Neural cell (in vitro differentiated cells): ENCODE measurements around the gene ZC3H8. TPM values are rescaled to one million over a fixed set of nuclear protein-coding genes. Genes with fewer than 3 reads are reported as not detected.

Experiments
- H2AFZ ChIP-seq: fragments of 200-600, 300-800 bp; sonication (generic), shearing (Covaris generic); 2 replicates; pipeline ENCODE4 v1.6.0; 2014; ENCODE audit warnings: low read depth, mild to moderate bottlenecking, antibody characterized with exemption, low read length, moderate library complexity
- H3F3A ChIP-seq: fragments of 200-600 bp; shearing (Covaris generic); 2 replicates; pipeline ENCODE4 v1.6.1; 2016; ENCODE audit warnings: mild to moderate bottlenecking, moderate library complexity, mixed read lengths, antibody characterized with exemption, low read length; ENCODE audit not compliant: insufficient read depth, poor library complexity, severe bottlenecking
- H3K27ac ChIP-seq: fragments of 200-600, 300-800 bp; sonication (generic), shearing (Covaris generic); 2 replicates; pipeline ENCODE4 v1.5.1; 2014; ENCODE audit warnings: mild to moderate bottlenecking, low read length, moderate library complexity
- H3K27me3 ChIP-seq: fragments of 300-800, 200-600 bp; sonication (generic), shearing (Covaris generic); 2 replicates; pipeline ENCODE4 v1.6.0; 2014; ENCODE audit warnings: mild to moderate bottlenecking, low read depth, low read length, moderate library complexity; ENCODE audit not compliant: insufficient read depth
- H3K36me3 ChIP-seq: fragments of 300-800, 200-600 bp; sonication (generic), shearing (Covaris generic); 2 replicates; pipeline ENCODE4 v1.5.1; 2014; ENCODE audit warnings: mild to moderate bottlenecking, antibody characterized with exemption, low read length, moderate library complexity; ENCODE audit not compliant: insufficient read depth
- H3K4me2 ChIP-seq: fragments of 300-800, 200-600 bp; sonication (generic), shearing (Covaris generic); 2 replicates; pipeline ENCODE4 v1.6.0; 2014; ENCODE audit warnings: mild to moderate bottlenecking, low read length
- H3K4me3 ChIP-seq: fragments of 300-800, 200-600 bp; sonication (generic), shearing (Covaris generic); 2 replicates; pipeline ENCODE4 v1.5.1; 2014; ENCODE audit warnings: mild to moderate bottlenecking, low read length, moderate library complexity
- H3K79me2 ChIP-seq: fragments of 200-600 bp; shearing (Covaris generic); replicated peaks from 2 replicates; pipeline ENCODE4 v1.6.0; 2014; ENCODE audit warnings: mild to moderate bottlenecking, low read length, moderate library complexity; ENCODE audit not compliant: insufficient read depth
- H3K9ac ChIP-seq: fragments of 300-800, 200-600 bp; sonication (generic), shearing (Covaris generic); 2 replicates; pipeline ENCODE4 v1.6.1; 2016; ENCODE audit warnings: mild to moderate bottlenecking, low read length, mixed read lengths
- H3K9me2 ChIP-seq: fragments of 200-600 bp; shearing (Covaris generic); 2 replicates; pipeline ENCODE4 v1.6.1; 2016; ENCODE audit warnings: mild to moderate bottlenecking, low read length, mixed read lengths; ENCODE audit not compliant: insufficient read depth
- H3K9me3 ChIP-seq: fragments of 200-600, 300-800 bp; sonication (generic), shearing (Covaris generic); 2 replicates; pipeline ENCODE4 v1.6.1; 2016; ENCODE audit warnings: mild to moderate bottlenecking, mixed run types, low read length, moderate library complexity, mixed read lengths
- H4K20me1 ChIP-seq: fragments of 200-600 bp; shearing (Covaris generic); 2 replicates; pipeline ENCODE4 v1.6.1; 2016; ENCODE audit warnings: mild to moderate bottlenecking, mixed run types; ENCODE audit not compliant: insufficient read depth
- EP300 ChIP-seq: fragments of 450-650 bp; conservative IDR thresholded peaks from 2 replicates; pipeline ENCODE4 v1.6.1; 2014; ENCODE audit warnings: antibody characterized with exemption, mild to moderate bottlenecking, moderate library complexity; ENCODE audit not compliant: poor library complexity, severe bottlenecking
- EZH2 ChIP-seq: fragments of 200-600, 300-800 bp; shearing (Covaris generic), sonication (generic); IDR thresholded peaks from 2 replicates; pipeline ENCODE4 v1.6.1; 2014; ENCODE audit warnings: antibody characterized with exemption, low read length, borderline replicate concordance, mild to moderate bottlenecking; ENCODE audit not compliant: insufficient read depth, poor library complexity, severe bottlenecking
- MXI1 ChIP-seq: fragments of 450-650 bp; conservative IDR thresholded peaks from 2 replicates; pipeline ENCODE4 v1.6.1; 2014; ENCODE audit warnings: antibody characterized with exemption, mild to moderate bottlenecking; ENCODE audit not compliant: poor library complexity, severe bottlenecking
- POLR2AphosphoS5 ChIP-seq: IDR thresholded peaks from 2 replicates; pipeline ENCODE4 v1.6.1; 2012
- RAD21 ChIP-seq: fragments of 450-650 bp; conservative IDR thresholded peaks from 2 replicates; pipeline ENCODE4 v1.6.1; 2014; ENCODE audit warnings: antibody characterized with exemption, mild to moderate bottlenecking, moderate library complexity
- SMC3 ChIP-seq: fragments of 450-650 bp; conservative IDR thresholded peaks from 2 replicates; pipeline ENCODE4 v1.6.1; 2014; ENCODE audit warnings: antibody characterized with exemption, mild to moderate bottlenecking, moderate library complexity; ENCODE audit not compliant: poor library complexity
- TAF1 ChIP-seq: IDR thresholded peaks from 2 replicates; pipeline ENCODE4 v1.6.1; 2012; ENCODE audit warnings: low read depth
- polyA plus RNA-seq: library from polyadenylated mRNA; depleted of rRNA; stranded (reverse); fragments of >200 nt; gene quantifications from 2 replicates; pipeline ENCODE4 v1.2.3, GENCODE V29; 2014
- TF ChIP-seq, protein P1 (sequence below): IDR thresholded peaks from 2 replicates; pipeline ENCODE4 v1.6.1; 2012; ENCODE audit warnings: borderline replicate concordance
- TF ChIP-seq, protein P2 (sequence below): fragments of 450-650 bp; IDR thresholded peaks from 2 replicates; pipeline ENCODE4 v1.5.1; 2014; ENCODE audit warnings: antibody characterized with exemption, mild to moderate bottlenecking, moderate library complexity; ENCODE audit not compliant: poor library complexity, severe bottlenecking

Gene ZC3H8
- polyA plus RNA-seq, 1 donor from 2014 or later: 26.5 TPM

DNA sequence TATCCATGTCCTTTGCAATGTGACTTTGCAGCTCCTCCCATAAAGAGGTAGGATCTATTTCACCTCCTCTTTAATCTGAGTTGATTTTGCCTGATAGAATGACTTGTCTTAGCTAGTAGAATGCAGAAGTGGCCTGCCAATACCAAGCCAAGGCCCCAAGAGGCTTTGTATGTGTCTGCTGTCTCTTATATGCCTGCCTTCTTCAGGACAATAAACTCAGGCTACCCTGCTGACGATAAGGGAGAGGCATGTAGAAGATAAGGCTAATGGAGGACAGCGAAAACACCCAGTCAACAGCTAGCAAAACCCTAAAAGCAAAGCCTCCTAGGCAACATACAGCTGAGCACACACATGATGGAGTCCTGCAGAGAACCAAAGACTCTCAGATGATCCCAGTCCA, 1.8 kb upstream of the ZC3H8 start:
- H3K79me2 ChIP-seq: peaks cover 8% of the 10 kb centered on the region
- TF ChIP-seq POLR2AphosphoS5 (no peak), EP300 (no peak), SMC3 (no peak), MXI1 (no peak), EZH2 (no peak), RAD21 (no peak), TAF1 (no peak)
- TF ChIP-seq, protein P1, sequence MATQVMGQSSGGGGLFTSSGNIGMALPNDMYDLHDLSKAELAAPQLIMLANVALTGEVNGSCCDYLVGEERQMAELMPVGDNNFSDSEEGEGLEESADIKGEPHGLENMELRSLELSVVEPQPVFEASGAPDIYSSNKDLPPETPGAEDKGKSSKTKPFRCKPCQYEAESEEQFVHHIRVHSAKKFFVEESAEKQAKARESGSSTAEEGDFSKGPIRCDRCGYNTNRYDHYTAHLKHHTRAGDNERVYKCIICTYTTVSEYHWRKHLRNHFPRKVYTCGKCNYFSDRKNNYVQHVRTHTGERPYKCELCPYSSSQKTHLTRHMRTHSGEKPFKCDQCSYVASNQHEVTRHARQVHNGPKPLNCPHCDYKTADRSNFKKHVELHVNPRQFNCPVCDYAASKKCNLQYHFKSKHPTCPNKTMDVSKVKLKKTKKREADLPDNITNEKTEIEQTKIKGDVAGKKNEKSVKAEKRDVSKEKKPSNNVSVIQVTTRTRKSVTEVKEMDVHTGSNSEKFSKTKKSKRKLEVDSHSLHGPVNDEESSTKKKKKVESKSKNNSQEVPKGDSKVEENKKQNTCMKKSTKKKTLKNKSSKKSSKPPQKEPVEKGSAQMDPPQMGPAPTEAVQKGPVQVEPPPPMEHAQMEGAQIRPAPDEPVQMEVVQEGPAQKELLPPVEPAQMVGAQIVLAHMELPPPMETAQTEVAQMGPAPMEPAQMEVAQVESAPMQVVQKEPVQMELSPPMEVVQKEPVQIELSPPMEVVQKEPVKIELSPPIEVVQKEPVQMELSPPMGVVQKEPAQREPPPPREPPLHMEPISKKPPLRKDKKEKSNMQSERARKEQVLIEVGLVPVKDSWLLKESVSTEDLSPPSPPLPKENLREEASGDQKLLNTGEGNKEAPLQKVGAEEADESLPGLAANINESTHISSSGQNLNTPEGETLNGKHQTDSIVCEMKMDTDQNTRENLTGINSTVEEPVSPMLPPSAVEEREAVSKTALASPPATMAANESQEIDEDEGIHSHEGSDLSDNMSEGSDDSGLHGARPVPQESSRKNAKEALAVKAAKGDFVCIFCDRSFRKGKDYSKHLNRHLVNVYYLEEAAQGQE: no peak
- TF ChIP-seq, protein P2, sequence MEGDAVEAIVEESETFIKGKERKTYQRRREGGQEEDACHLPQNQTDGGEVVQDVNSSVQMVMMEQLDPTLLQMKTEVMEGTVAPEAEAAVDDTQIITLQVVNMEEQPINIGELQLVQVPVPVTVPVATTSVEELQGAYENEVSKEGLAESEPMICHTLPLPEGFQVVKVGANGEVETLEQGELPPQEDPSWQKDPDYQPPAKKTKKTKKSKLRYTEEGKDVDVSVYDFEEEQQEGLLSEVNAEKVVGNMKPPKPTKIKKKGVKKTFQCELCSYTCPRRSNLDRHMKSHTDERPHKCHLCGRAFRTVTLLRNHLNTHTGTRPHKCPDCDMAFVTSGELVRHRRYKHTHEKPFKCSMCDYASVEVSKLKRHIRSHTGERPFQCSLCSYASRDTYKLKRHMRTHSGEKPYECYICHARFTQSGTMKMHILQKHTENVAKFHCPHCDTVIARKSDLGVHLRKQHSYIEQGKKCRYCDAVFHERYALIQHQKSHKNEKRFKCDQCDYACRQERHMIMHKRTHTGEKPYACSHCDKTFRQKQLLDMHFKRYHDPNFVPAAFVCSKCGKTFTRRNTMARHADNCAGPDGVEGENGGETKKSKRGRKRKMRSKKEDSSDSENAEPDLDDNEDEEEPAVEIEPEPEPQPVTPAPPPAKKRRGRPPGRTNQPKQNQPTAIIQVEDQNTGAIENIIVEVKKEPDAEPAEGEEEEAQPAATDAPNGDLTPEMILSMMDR: no peak
- no peaks in the 10 kb centered on the region for H3K27me3 ChIP-seq
- H2AFZ ChIP-seq: no peak overlapping the region
- H3K9me3 ChIP-seq: no peaks in the 10 kb centered on the region
- no peaks in the 10 kb centered on the region for H4K20me1 ChIP-seq
- H3K9ac ChIP-seq: no peak overlapping the region
- H3K36me3 ChIP-seq: no peaks in the 10 kb centered on the region
- no peaks in the 10 kb centered on the region for H3K9me2 ChIP-seq
- no peak overlapping the region for H3K27ac ChIP-seq
- no peak overlapping the region for H3K4me2 ChIP-seq
- no peaks in the 10 kb centered on the region for H3F3A ChIP-seq
- H3K4me3 ChIP-seq: no peak overlapping the region

DNA sequence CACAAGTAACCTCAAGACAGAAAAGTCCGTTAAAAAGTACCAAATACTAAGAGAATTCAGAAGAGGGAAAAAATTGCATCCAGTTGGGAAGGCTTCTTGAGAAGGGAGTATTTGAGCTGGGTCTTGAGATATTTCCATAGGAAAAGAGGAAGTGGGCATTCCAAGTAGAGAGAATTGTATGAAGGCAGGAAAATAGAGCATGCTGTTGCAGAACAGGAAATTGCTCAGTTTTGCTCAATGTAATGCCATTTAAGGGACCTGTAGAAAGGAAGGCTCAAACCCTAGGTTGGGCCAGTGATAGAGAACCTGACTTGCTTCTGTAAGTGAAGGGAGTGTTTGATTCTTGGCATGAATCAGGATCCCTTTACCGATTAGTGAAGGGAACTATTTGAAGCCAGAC, 1.0 kb upstream of the ZC3H8 start:
- Histone ChIP-seq H4K20me1 (no peaks in the 10 kb centered on the region), H3K9me2 (no peaks in the 10 kb centered on the region), H3F3A (no peaks in the 10 kb centered on the region), H3K27me3 (no peaks in the 10 kb centered on the region), H3K4me2 (no peak overlapping the region), H2AFZ (no peak overlapping the region), H3K9ac (no peak overlapping the region), H3K27ac (no peak overlapping the region), H3K79me2 (peaks cover 8% of the 10 kb centered on the region), H3K9me3 (no peaks in the 10 kb centered on the region), H3K36me3 (no peaks in the 10 kb centered on the region), H3K4me3 (no peak overlapping the region)
- TF ChIP-seq EP300 (no peak), RAD21 (no peak), TAF1 (no peak), SMC3 (no peak), MXI1 (no peak), POLR2AphosphoS5 (no peak), EZH2 (no peak)
- TF ChIP-seq, protein P2: no peak
- TF ChIP-seq, protein P1: no peak
